SIG-M5 (cell line): ENCODE measurements around the gene PAIP2.
"Not testable (repeated sequence)": the region's sequence is repeated elsewhere in the genome, so short reads cannot be mapped to it uniquely, and the experiment has no call there.

ENCODE experiments used
- DNase-seq: peaks from one replicate; lab custom pipeline; 2025; lab: John Stamatoyannopoulos, UW

Gene PAIP2

GRCh38 chr5:139341689-139342422, at the start of gene PAIP2:
Gene PAIP2, plus strand, starts transcription at chr5:139341854. Its CDS starts 21,931 bp downstream, at chr5:139363785.
- DNase-seq = peak; percentile 91

- no peak for DNase-seq
These were observed 48.5 kb upstream of the PAIP2 start for GRCh38 chr5:139293202-139293506.

GRCh38 chr5:139293507-139294373, 47.9 kb upstream of the PAIP2 start, which contains the start of gene MATR3:
Gene MATR3, plus strand, starts transcription at chr5:139293740. Its CDS starts 13,676 bp downstream, at chr5:139307416.
- peak; percentile 62 for DNase-seq

- DNase-seq = no peak
These were observed 47.1 kb upstream of the PAIP2 start for GRCh38 chr5:139294374-139295165.

GRCh38 chr5:139295346-139296057, 46.2 kb upstream of the PAIP2 start:
- DNase-seq = no peak

- DNase-seq = no peak
These were observed 45.5 kb upstream of the PAIP2 start for GRCh38 chr5:139296198-139296597.

- DNase-seq = no peak
These were observed 44.8 kb upstream of the PAIP2 start for GRCh38 chr5:139296862-139297326.

GRCh38 chr5:139297439-139298133, 44.1 kb upstream of the PAIP2 start:
- no peak for DNase-seq

GRCh38 chr5:139298242-139298641, 43.4 kb upstream of the PAIP2 start:
- no peak for DNase-seq

- DNase-seq = no peak
These were observed 42.2 kb upstream of the PAIP2 start for GRCh38 chr5:139299486-139299885.

GRCh38 chr5:139301808-139302499, 39.7 kb upstream of the PAIP2 start:
- DNase-seq = no peak

GRCh38 chr5:139304391-139305324, 37.0 kb upstream of the PAIP2 start:
- no peak for DNase-seq

GRCh38 chr5:139306197-139306596, 35.5 kb upstream of the PAIP2 start:
- no peak for DNase-seq

GRCh38 chr5:139306628-139307379, 34.9 kb upstream of the PAIP2 start:
- no peak for DNase-seq

- no peak for DNase-seq
These were observed 32.9 kb upstream of the PAIP2 start for GRCh38 chr5:139308797-139309196.

- not testable (repeated sequence) for DNase-seq
These were observed 30.9 kb upstream of the PAIP2 start for GRCh38 chr5:139310715-139311186.

- DNase-seq = no peak
These were observed 29.6 kb upstream of the PAIP2 start for GRCh38 chr5:139312075-139312474.

GRCh38 chr5:139314276-139314675, 27.4 kb upstream of the PAIP2 start:
- no peak for DNase-seq
